ENCODE data around the gene TAS2R9. TPM values are rescaled to one million over a fixed set of nuclear protein-coding genes. Genes with fewer than 3 reads are reported as not detected.

Gene TAS2R9, protein sequence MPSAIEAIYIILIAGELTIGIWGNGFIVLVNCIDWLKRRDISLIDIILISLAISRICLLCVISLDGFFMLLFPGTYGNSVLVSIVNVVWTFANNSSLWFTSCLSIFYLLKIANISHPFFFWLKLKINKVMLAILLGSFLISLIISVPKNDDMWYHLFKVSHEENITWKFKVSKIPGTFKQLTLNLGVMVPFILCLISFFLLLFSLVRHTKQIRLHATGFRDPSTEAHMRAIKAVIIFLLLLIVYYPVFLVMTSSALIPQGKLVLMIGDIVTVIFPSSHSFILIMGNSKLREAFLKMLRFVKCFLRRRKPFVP
- total RNA-seq, result 0.14 TPM in 1 of 2 replicates, not detected in the other

DNA sequence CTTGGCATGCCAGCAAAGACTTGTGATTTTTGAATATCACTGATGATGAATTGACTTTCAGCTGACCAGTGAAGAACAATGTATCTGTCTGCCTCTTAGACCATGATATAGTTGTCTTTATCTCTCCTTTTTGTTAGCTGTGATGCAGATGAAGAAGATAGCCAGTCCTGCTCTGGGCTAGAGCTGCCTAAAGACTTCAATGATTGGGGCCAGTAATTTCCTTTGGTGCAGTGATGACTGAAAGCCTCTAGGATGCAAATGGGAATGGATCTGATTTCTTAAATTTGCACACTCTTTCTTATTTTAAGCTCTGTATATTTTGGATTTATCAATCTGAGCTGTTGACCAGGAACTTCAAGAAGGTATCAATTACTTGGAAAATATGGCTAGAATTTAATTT lies at the start of gene TAS2R9:
TSS of gene TAS2R9 (minus strand) at position 101 of the 400 bp plus-strand sequence. CDS start at position 8, 93 bp downstream.

DNA sequence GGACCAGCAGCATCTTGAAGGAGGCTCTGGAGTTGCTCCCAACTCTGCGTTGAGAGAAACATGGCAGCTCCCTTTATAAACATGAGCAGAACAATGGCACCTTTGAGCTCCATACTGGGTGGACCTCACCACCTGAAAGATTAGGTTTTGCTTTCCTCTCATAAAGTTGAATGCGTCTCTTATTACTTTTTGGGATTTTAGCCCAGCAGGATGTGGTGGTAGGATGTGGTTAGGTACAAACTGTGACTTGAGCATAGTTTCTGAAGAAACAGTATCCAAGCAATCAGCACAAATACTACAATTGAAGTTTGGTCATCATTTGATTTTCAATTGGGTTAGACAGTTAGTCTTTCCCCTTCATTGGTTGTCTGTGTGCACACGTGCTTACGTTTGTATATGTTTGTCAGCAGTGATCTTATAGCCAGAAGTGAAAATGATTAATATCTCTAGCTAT lies 39.5 kb upstream of the TAS2R9 start, which contains the start of gene PRR4:
TSS of gene PRR4 (minus strand) at position 51 of the 454 bp plus-strand sequence. CDS start at position 13, 38 bp downstream.

DNA sequence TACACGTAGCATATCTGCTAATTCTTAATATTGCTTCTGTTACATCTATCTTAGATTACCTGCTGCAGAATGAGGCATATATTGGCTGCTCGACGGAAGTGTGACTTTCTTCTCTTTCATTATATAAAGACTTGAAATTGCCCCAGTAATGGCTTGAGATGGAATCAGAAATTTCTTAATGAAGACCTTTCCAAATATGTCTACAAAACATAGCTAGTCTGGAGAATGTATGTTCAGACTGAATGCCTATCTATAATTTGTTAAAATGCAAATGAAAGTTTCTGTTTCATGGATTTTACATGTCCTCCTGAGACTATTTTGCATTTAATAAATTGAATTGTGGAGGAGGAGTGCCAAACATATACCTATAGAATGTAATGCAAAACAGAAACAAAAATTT lies 16.3 kb upstream of the TAS2R9 start, which contains the start of gene TAS2R10:
TSS of gene TAS2R10 (minus strand) at position 101 of the 400 bp plus-strand sequence. CDS start at position 12, 89 bp downstream.

DNA sequence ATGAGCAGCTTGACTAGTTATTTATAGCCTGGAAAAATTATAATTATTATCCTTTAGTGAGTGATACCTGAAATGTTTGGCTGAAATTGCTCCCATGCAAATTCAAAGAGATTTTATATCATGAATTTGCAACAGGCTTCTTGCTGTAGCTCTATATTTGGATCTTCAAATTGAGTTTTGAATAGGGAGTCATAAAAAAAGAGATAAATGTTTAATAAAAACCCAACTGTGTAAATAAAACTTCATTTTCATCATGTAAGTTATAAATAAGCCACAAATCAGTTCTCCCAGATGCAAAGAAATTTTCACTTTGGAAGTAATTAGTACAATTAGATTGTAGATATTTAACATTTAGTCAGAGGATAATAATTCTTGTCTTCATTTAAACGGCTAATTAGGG lies 2.8 kb downstream of the TAS2R9 start, which contains the start of gene TAS2R8:
TSS of gene TAS2R8 (minus strand) at position 101 of the 400 bp plus-strand sequence. CDS start 306 bp downstream, outside the sequence.

DNA sequence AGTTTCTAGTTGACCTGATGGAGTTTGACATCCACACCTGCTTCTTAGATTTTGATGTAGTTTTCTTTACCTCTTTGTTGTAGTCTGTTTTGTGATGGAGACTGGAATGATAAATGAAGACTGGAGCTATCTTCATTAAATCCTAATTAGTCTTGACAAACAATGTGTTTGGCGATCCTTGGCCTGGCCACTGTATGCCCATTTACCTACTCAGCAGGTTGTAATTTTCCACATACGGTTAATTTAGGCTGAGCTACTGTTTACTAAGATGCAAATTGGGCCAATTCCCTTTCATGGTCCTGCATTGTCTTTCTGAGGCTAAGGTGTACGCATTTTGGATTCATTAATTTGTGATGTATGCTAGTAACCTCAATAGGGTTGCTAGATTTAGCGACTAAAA lies 7.4 kb downstream of the TAS2R9 start, which contains the start of gene TAS2R7:
TSS of gene TAS2R7 (minus strand) at position 41 of the 400 bp plus-strand sequence. CDS start 57 bp downstream, outside the sequence.

Other genes starting within 250 kb of the TAS2R9 start
- 14.6 and 17.1 TPM in 2 replicates for gene MAGOHB, start 196.6 kb downstream of the TAS2R9 start, total RNA-seq
- gene STYK1, start 136.1 kb downstream of the TAS2R9 start, total RNA-seq, result 1.4 and 2.8 TPM in 2 replicates
- 186 and 340 TPM in 2 replicates for gene YBX3, start 86.8 kb downstream of the TAS2R9 start, total RNA-seq
- gene TAS2R7, start 7.5 kb downstream of the TAS2R9 start, total RNA-seq, result not detected in 2 replicates
- gene TAS2R8, start 2.9 kb downstream of the TAS2R9 start, total RNA-seq, result 0.14 TPM in 1 of 2 replicates, not detected in the other
- 1.4 TPM in 1 of 2 replicates, not detected in the other for gene TAS2R10, start 16.2 kb upstream of the TAS2R9 start, total RNA-seq
- gene PRR4, start 39.3 kb upstream of the TAS2R9 start, total RNA-seq, result 1.4 TPM in 1 of 2 replicates, not detected in the other
- gene PRH1, start 74.1 kb upstream of the TAS2R9 start, total RNA-seq, result 4.1 and 15.9 TPM in 2 replicates
- gene TAS2R13, start 99.4 kb upstream of the TAS2R9 start, total RNA-seq, result under 0.01 and 3.3 TPM in 2 replicates
- gene PRH2, start 119.1 kb upstream of the TAS2R9 start, total RNA-seq, result 0.34 TPM in 1 of 2 replicates, not detected in the other
- gene TAS2R14, start 129.1 kb upstream of the TAS2R9 start, total RNA-seq, result 0.68 and 4.1 TPM in 2 replicates
- gene TAS2R50, start 176.7 kb upstream of the TAS2R9 start, total RNA-seq, result 0.34 and 5.9 TPM in 2 replicates
- 0.34 and 6.2 TPM in 2 replicates for gene TAS2R20, start 188.1 kb upstream of the TAS2R9 start, total RNA-seq
- gene TAS2R19, start 212.5 kb upstream of the TAS2R9 start, total RNA-seq, result 0.34 and 7.6 TPM in 2 replicates
- gene TAS2R31, start 221.2 kb upstream of the TAS2R9 start, total RNA-seq, result 0.68 and 5.6 TPM in 2 replicates

Data from nasal cavity respiratory epithelium epithelial cell of viscerocranial mucosa (primary cell).